HG02759 (cell line): ENCODE data around the gene CDC42SE1.

Experiments used
- ATAC-seq: cut with Tn5 transposase; IDR thresholded peaks from one replicate; pipeline ENCODE4 v1.9.1; 2021; ENCODE audit warnings: mild to moderate bottlenecking, moderate library complexity; ENCODE audit not compliant: unreplicated experiment

The CDC42SE1 gene

DNA sequence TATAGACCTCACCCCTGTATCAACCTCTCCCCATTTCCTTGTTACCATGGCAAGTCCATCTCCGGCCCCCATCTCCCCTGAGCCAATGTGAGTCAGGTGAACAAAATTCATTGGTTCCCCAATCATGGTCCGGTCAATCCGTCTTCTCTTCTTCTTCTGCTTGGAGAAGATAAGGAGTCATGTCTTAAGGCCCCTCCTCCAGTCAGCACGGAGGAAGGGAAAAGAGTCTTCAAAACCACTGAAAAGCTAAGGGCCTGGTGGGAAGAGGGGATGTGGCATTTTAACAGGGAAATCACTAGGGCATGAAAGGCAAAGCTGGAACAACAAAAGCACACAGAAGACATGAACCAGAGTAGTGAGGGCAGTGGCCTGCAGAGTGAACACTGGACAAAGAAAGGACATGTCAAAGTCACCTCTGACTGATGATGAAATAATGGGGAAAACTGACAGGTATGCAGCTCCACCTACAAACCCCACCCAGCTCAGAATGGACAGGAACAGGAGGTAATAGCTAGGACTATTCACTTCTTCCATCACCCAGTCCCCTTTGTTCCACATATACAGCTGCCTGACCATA lies 4.4 kb downstream of the CDC42SE1 start:
- ATAC-seq = no peak

DNA sequence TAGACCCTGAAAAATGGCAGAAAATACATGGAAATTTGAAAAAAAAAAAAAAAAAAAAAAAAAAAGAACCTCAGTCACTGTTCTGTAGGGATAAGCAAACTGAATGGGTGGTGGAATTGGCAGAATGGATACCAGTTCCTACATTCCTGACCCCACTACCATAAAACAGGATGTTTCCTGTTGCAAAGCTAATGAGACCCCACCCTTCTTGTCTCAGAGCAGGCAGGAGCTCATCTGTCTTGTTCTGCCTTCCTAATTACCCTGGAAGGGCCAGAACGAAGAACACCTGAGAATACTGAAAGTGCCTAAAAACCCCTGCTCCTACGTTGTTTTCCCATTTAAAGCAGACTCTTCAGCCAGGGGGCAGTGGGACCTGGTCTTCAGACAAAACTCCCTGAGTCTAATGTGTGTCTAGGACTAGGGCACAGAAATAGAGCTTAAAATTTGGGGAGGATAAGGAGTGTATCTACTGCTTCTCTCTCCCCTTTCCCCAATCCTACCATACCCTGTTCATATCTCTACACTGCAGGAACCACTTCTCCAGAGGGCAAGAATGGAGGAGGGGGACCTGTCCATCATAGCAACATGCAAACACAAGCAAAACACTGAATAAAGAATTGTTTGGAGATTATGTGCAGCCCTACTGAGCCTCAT lies 7.9 kb downstream of the CDC42SE1 start:
- ATAC-seq = no peak

DNA sequence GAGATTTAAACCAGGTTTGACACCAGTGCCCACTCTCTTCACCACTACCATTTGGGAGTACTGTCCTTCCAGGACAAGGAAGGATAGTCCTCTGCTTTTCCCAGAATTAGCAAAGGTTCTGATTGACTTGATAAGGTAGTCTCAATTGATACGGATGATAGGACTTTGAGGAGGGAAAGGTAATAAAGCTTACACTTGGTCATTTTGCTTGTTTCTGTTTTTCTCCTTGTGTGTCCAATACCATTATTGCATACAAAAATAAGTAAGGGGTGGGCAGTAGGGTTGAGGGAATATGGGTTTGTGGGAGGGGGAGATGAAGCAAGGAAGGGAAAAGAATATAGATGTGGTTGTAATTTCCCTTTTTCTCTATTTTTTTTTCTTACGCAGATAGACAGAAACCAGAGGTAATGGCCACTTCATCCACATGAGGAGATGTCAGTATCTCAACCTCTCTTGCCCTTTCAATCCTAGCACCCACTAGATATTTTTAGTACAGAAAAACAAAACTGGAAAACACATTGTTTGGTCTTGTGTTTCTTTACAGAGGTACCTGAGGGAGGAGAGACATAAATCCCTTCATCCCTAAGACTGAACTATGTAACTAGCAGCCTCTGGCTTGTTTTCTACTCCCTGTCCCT lies 9.3 kb downstream of the CDC42SE1 start:
- no peak for ATAC-seq

DNA sequence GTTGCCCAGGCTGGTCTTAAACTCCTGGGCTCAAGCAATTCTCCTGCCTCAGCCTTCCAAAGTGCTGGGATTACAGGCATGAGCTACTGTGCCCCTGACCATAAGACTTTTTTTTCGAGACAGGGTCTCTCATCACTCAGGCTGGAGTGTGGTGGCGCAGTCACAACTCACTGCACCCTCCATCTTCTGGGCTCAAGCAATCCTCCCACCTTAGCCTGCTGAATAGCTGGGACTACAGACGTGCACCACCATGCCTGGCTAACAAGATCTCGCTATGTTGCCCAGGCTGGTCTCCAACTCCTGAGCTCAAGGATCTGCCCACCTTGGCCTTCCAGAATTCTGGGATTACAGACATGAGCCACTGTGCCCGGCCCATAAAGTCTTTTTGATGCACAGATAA lies 10.0 kb downstream of the CDC42SE1 start:
- no peak for ATAC-seq

DNA sequence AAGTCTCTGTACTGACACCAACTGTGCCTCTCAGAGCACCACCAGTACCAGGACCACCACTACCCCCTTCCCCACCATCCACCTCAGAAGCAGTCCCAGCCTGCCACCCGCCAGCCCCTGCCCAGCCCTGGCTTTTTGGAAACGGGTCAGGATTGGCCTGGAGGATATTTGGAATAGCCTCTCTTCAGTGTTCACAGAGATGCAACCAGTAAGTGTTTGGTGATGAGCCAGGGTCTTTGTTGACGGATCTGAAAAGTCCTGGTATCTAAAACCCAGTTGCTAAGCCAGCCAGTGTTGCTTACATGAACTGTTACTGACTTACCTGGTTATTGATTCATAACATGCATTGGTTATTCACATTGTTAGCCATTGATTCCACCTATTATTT lies 10.8 kb downstream of the CDC42SE1 start:
- ATAC-seq = no peak

DNA sequence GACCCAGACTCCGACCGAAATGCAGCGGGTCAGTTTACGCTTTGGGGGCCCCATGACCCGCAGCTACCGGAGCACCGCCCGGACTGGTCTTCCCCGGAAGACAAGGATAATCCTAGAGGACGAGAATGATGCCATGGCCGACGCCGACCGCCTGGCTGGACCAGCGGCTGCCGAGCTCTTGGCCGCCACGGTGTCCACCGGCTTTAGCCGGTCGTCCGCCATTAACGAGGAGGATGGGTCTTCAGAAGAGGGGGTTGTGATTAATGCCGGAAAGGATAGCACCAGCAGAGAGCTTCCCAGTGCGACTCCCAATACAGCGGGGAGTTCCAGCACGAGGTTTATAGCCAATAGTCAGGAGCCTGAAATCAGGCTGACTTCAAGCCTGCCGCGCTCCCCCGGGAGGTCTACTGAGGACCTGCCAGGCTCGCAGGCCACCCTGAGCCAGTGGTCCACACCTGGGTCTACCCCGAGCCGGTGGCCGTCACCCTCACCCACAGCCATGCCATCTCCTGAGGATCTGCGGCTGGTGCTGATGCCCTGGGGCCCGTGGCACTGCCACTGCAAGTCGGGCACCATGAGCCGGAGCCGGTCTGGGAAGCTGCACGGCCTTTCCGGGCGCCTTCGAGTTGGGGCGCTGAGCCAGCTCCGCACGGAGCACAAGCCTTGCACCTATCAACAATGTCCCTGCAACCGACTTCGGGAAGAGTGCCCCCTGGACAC lies 11.3 kb downstream of the CDC42SE1 start:
- peak; percentile 70 for ATAC-seq

DNA sequence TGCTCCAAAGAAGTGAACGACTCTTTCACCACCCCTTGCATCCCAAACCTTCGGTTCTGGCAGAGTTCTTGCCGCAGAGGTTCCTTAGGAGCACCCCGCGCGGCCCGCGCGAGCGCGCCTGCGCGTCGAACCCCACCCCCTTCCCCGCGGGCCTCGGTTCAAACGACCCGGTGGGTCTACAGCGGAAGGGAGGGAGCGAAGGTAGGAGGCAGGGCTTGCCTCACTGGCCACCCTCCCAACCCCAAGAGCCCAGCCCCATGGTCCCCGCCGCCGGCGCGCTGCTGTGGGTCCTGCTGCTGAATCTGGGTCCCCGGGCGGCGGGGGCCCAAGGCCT lies 11.9 kb downstream of the CDC42SE1 start, which contains the start of gene C1orf56:
TSS of gene C1orf56 (plus strand) at position 161 of the 334 bp plus-strand sequence. CDS start at position 258, 97 bp downstream.
- ATAC-seq = peak; percentile 57

DNA sequence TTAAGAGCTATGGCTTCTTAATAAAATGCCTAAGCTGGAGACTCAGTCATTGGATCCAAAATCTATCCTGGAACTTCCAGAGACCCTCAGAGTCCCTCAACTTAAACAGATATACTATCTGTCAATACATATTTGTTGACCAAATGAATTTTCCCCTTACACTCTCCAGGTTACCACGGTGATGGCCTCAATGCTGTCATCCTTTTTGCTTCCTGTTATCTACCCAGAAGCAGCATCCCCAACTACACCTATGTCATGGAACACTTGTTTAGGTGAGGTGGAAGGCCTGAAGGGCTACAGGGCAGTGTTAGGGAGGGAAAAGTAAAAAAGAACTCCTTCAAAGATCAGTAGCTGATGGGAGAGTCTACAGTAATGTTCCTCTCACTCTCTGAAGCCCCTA lies 16.3 kb downstream of the CDC42SE1 start:
- no peak for ATAC-seq

DNA sequence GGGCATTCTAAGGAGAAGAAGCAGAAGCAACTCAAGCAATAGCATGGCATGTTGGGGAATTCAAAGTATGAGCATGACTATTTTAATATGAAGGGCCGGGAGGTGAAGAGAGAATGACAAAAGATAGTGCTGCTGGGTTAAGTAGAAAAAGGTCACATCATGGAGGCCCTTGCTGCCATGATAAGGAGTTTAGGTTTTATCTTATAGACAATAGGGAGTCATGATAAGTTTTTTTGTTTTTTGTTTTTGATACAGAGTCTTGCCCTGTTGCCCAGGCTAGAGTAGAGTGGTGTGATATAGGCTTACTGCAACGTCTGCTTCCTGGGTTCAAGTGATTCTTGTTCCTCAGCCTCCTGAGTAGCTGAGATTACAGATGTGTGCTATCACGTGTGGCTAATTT lies 19.9 kb downstream of the CDC42SE1 start:
- no peak for ATAC-seq

DNA sequence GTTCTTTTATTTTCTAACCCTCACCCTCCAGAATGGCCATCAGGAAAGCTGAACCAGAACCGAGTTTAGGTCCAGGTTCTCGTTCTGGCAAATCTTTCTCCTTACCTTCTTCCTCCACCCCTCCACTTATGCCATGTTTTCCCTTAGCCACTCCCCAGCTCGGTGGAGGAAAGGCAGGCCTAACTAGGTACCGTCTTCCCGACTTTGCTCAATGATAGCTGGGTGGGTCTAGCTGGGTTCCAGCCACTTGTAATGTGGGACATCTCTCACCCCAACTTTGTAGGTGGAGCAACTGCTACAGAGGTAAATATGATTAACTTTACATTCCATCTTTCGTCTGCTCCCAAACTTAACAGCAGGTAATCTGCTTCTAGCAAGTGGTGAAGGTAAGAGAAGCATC lies 22.4 kb downstream of the CDC42SE1 start:
- no peak for ATAC-seq

DNA sequence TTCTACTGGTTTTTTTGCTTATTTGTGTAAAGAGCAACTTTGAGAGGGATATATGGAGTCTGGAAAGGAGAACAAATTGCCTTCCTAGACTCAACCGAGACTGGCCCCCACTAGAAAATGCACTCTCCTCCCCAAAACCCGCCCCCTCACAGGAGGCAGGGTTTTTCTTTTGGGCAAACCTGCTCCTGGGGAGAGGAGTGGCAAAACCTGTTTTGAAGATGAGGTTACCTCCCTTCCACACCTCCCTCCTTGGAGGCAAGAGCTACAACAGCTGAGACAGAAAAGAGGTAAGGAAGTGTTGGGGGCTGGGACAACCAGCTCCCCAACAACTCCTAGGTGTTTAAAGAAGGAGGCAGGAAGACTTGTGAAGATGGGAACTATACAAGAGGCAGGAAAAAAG lies 23.1 kb downstream of the CDC42SE1 start, which contains the start of gene BNIPL:
TSS of gene BNIPL (plus strand) at position 231 of the 400 bp plus-strand sequence. CDS start at position 371, 140 bp downstream.
- no peak for ATAC-seq

DNA sequence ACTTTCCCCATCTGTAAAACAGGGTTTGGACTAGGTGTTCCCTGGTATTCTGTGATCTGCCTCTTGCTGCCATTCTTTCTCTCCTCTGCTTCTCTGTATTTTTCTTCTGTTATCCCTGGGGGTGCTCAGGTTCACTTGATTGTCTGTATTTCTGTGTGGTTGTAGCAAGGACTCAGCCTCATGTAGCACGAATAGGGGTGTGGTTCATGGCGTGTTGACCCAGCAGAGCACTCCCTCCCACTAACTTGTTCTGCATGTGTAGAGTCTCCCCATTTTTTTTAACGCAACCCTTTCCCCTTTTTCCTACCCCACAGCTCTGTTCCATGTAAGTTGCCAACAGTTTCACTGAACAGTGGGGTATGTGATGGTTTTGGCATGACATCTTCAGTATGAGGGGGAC lies 24.3 kb downstream of the CDC42SE1 start:
- no peak for ATAC-seq

DNA sequence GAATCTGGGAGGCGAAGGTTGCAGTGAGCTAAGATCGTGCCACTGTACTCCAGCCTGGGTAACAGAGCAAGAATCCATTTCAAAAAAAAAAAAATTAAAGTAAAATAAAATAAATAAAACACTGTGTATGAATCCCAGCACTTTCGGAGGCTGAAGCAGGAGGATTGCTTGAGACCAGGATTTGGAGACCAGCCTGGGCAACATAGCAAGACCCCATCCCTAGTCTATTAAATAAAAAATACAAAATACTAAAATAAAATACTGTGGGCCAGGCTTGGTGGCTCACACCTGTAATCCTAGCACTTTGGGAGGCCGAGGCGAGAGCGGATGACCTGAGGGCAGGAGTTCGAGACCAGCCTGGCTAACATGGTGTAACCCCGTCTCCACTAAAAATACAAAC lies 27.3 kb downstream of the CDC42SE1 start:
- ATAC-seq = no peak

DNA sequence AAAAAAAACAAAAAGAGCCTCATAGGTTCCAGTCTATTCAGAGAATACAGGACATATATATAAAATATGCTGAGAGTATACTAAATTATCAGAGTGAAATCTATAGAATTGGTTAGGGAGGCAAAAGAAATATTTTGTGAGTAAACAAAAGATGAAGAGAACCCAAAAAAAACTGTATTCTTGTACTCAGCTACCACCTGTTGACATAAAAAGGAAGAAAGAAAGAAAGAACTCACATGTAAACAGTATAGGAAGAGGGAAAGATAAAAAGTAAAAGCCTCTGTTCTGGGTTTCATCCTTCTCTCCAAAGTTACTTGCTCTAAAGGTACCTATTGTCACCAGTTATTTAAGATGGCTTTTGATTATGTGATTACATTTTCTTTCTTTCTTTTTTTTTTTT lies 33.0 kb downstream of the CDC42SE1 start:
- no peak for ATAC-seq

DNA sequence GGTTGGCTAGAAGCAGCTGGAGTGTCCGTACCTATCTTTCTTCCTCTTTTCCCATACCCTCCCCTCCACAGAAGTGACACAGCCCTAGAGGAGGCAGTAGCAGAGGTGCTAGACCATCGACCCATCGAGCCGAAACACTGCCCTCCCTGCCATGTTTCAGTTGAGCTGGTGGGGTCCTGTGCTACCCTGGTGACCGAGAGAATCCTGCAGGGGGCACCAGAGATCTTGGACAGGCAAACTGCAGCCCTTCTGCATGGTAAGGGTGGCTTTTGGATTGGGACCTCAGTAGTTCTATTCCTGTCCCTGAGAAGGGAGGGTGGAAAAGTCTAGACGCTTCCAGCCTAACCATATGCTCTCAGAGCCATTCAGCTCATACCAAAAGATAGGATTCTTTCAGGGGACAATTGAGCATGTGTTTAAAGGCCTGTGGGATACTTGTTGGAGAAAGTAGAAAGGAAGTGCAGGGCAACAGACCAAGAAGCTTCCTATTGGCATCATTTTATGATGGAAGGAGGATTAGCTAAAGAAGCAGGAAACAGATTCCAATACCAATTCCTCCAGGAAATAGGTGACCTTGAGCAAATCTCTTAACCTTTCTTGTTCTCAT lies 34.8 kb downstream of the CDC42SE1 start:
- no peak for ATAC-seq

DNA sequence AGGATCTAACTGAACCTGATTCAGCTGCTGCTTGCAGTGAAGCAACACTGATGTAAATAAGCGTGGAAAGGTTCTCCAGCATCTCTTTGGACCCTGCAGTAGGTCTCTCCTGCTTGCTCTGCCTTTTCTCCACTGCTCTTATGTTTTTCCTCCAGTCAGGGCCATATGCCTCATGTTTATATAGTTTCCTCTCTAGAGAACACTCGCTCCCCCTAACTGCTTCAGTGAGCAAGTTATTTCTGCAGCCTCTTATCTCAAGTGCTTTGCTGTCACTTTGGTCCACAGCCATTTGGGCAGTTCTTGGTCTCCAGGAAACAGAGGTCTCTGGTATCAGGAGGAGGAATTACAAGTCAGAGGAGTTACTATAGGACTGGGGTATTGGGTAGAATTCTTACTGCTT lies 45.9 kb downstream of the CDC42SE1 start:
- no peak for ATAC-seq

DNA sequence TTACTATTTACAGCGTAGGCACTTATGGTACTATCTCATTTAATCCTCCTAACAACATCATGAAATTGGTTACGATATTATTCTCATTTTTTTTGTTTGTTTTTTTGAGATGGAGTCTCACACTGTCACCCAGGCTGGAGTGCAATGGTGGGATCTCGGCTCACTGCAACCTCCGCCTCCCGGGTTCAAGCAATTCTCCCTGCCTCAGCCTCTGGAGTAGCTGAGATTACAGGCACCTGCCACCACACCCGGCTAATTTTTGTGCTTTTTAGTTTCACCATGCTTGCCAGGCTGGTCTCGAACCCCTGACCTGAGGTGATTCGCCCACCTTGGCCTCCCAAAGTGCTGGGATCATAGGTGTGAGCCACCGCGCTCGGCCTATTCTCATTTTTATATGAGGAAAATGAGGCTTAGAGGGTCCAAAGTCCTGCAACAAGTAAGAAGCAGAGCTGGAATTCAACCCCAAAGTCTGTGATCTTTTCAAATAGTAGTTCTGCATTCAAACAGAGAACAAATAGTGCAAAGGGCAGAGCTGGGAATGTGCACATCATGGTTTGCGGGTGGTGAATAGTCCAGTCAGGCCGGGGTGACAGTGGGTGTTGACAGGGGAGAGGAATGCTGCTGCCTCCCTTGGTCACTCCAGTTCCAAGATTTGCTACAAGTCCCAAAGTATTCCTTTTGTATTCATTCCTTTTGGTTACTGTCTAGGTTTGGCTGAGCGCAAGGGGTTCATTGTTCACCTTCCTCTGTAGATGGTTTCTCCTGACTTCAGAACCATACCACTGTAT lies 46.5 kb downstream of the CDC42SE1 start:
- no peak for ATAC-seq

DNA sequence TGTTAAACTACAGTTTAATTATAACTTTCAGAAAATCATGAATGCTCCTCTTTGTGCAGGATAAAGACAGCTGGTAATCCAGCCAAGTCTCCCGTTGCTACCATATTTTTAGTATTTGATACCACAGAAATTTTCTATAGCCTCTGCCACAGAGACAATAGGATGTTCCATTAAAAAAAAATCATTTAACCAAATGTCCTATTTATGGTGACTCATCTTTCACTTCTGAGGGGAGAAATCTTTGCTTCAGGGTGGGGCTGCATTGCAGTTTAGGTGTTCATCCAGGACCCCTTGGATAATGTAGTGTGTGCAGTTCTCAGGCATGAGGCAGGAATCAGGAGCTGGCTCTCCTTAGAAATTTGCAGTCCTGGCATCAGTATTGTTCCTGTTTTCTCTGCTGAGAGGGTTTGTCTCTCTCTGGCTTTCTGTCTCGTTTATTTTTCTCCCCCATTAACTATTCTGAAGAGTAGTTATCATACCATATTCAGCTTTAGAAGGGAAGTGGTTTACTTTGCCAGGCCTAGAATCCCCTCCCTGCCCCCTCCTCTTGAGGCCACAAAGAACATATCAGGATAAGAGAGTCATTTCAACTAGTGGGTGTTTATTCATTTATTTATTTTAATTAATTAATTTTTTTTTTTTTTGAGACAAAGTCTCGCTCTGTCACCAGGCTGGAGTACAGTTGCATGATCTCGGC lies 48.1 kb downstream of the CDC42SE1 start:
- no peak for ATAC-seq

DNA sequence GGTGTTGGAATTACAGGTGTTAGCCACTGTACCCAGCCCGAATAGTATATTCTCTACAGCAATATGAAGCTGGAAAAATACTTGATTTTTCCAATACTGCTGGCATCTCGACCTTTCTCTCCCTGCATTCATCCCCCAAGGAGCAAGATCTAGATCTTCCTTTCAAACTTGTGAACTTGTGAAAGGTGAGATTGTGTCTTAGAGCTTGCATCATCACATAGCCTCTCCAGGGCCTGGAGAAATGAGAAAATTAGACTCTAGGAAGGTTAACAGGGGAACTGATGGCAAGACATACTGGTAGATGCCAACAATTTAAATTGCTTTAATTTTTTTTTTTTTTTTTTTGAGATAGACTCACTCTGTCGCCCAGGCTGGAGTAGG lies 49.1 kb downstream of the CDC42SE1 start:
- ATAC-seq = no peak
